HG03097 (cell line): ENCODE data around the gene MOGAT2.
"Not testable (repeated sequence)": the region's sequence is repeated elsewhere in the genome, so short reads cannot be mapped to it uniquely, and the experiment has no call there.

Experiments used
- ATAC-seq: cut with Tn5 transposase; IDR thresholded peaks from one replicate; pipeline ENCODE4 v1.9.1; 2021; ENCODE audit not compliant: unreplicated experiment, low FRiP score

Gene MOGAT2

DNA sequence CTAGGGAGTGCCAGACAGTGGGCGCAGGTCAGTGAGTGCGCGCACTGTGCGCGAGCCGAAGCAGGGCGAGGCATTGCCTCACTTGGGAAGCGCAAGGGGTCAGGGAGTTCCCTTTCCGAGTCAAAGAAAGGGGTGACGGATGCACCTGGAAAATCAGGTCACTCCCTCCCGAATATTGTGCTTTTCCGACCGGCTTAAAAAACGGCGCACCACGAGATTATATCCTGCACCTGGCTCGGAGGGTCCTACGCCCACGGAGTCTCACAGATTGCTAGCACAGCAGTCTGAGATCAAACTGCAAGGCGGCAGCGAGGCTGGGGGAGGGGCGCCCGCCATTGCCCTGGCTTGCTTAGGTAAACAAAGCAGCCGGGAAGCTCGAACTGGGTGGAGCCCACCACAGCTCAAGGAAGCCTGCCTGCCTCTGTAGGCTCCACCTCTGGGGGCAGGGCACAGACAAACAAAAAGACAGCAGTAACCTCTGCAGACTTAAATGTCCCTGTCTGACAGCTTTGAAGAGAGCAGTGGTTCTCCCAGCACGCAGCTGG is 31.2 kb downstream of the MOGAT2 start:
- not testable (repeated sequence) for ATAC-seq

DNA sequence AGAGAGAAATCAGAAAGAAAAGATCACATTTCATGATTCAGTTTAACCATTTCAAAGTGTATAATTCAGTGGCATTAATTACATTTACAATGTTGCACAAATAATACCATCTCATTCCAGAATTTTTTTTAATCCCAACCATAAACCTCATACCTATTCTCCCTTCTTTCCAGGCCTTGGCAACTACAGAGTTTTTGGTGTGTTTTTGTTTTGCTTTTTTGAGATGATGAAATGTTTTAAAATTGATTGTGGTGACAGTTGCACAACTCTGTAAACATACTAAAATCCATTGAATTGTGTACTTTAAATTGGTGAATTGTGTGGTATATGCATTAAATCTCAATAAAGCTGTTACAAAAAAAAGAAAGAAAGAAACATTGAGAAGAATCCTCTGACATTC is 37.3 kb downstream of the MOGAT2 start:
- not testable (repeated sequence) for ATAC-seq

DNA sequence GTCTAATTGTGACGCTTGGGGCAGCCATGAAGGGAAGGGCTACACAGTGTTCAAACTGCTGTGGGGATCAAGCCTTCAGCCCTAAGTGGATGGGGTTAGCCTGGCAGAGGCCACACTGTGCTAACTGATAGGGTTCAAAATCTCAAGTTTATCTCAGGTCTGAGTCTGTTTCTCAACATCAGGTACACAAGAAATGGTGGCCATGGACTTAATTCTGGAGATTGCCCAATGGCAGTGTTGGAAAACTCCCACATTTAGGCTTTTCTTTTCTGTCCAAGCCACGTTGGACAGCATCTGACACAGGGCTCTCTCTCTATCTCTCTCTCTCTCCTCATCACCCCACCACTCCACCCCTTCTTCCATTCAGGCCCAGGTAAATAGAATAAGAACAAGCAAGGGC is 40.0 kb downstream of the MOGAT2 start:
- no peak for ATAC-seq

DNA sequence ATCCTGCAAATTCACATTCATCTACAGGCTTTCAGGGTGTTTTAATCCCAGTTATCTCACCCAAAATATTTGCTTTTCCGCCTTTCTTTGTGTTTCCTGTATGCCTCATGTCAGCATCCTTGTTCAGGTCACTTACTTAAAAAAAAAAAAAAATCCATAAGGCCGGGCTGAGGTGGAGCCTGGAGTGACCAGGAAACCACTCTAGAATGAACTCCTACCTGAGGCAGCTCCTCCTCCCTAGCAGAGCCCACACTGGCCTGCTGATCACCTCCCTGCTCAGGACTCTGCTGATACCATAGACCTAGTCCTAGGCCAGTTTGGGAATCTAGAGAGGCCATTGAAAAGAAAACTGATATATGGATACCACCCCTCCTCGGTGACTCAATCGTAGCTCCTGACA is 42.2 kb downstream of the MOGAT2 start:
- ATAC-seq, result no peak

DNA sequence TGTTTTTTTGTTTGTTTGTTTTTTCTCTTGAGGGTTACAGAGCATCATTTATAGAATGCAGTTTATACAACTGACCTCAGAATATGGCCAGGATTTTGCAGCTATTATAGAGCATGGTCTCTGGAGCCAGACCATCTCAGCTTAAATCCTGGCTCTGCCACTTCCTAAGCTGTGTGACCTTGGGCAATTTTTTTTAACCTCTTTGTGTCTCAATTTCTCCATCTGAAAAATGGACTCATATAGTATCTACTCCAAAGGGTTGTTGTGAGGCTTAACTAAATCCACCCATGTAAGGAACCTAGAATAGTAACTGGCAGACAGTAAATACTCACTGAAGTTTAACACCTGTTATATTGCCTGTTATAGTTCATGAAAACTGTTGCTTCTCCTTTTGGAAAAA is 42.6 kb downstream of the MOGAT2 start:
- no peak for ATAC-seq

DNA sequence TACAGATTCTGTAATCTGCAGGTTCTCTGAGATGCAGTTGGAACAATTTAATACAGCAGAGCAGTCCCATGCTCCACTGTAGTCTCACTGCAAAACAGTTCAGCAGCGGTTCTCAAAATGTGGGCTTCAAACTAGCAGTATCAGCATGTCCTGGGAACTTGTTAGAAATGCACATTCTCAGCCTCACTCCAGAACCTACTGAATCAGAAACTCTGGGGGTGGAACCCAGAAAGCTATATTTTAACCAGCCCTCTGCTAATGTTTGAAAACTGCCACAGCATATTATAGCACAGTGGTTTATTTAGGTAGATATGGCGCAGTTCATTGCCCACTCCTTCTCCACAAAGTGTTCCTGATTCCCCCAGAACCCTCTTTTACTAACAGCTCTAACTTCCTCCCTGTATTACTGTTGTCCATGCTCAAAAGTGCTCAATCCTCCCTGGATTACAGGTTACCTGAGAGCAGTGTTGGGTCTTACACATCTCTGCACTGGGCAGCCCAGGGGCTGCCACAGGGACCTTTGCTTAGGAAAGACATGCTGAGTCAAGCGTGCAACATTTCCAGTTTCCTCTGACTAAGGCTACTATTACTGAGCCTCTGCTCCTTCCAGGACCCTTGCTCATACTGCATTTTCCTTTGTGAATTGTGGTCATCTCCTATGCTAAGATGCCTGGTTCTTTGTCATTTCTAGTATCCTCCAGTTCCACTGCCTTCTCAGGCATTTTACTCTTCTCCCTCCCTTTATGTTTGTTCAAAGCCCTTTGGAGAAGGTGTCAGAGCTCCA is 43.3 kb downstream of the MOGAT2 start:
- no peak for ATAC-seq

DNA sequence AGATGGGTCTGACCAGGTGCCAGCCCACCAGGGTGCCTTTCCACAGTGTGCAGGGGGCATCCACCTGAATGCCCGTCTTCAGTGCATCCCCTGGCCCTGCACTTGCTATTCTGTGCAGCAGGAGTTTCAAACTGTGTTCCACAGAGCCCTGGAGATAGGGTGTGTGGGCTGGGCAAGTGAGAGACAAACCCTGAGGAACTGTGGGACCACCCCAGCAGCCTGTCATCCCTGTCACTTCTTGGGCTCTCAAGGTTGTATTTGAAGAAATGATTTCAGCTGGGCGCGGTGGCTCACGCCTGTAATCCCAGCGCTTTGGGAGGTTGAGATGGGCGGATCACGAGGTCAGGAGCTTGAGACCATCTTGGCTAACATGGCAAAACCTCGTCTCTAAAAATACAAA is 44.5 kb downstream of the MOGAT2 start:
- no peak for ATAC-seq

DNA sequence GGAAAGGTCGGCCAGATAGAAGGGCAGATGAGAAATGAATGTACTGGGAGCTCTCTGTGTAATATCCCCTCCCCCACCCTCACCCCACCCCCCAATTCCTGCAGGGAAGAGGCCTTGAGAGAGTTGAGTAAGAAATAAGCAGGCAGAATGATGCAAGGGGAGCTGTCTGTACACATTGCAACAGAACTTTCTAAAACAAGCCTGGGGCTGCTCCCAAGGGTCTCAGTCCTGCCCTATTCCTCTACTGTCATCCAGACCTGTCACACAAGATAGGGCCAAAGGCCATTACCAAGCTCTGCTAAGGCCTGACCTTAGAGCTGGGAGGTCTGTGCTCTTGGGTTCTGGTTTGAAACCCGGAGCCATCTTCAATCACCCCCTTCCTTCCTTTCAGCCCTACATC is 45.2 kb downstream of the MOGAT2 start:
- no peak for ATAC-seq

DNA sequence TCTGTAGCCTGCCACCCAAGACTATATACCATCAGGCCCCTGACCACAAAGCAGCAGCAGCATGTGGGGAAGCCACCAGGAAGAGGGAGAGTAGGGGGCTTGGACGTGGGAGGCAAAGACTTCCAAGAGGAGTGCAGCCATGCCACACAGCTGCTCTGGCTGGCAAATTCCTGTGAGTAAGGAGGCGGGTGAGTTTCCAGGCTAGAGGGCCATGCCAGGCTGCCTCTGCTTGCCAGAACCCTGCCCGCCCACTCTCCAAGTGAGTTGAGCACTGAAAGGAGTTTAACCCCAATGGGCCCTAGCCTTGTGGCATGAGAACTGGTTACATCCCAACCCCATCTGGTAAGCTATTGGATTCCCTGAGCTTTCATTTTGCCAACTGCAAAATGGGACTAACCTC is 46.2 kb downstream of the MOGAT2 start:
- no peak for ATAC-seq

DNA sequence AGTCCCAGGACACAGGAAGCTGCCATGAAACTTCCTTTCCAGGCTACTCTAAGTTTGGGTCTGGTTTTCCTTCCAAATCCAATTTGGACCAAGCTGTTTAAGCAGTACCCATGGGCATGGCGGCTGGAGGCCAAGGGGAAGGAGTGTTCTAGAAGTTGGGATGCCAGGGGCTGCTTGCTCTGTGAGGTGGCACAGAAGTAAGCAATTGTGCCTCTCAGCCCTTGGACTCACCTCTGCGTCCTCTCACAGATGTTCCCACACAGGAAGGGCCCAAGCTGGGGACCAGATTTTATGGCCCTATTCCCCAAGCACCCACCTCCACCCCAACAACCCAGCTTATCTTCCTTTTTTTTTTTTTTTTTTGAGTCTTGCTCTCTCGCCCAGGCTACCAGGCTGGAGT is 47.5 kb downstream of the MOGAT2 start:
- no peak for ATAC-seq

DNA sequence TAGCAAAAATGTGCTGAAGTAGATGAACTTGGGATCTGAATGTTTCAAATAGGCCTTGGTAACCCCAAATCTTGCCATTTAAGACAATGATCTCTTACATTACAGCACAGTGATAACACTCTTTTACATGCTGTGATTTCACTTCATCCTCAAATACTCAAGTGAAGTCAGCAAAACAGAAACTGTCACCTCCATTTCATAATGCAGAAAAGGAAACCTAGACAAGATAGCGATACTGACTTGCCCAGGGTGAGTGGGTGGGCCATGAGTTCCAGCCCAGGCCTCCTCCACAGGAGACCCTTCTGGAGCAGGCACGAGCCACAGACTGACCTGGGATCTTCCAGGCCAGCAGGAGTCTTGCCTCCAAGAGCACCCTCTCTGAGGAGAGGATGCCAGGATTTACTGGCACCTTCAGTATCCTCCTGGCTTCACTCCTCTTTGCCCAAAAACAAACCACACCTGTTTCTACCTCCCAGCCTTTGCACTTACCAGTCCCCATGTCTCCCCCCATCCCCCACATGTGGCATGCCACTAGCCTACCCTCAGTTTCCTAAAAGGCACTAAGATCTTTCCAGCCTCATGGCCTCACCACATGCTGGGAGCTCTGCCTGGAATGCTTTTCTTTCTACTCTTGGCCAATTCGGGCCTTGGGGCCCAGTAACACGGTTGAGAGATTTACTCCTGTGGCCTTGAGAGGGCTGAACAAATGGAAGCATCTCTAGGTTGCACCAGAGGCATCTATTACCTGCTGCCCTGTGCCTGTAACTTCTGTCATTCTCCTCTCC is 49.0 kb downstream of the MOGAT2 start:
- ATAC-seq, result no peak

DNA sequence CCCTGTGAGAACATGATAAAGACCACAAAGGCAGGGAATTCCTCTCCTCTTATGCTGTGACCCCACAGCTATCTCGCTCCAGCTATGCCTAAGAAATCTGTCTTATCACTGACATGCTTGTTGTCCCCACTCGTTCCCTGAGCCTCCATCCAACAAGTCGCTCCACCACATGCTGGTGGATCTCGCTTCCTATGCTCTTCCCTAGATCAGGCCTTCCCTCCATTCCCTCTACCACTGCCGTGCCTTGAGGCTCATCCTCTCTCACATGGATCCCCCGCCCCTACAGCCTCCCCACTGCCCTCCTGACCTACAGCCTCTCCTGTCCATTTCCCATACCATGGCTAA is 49.6 kb downstream of the MOGAT2 start:
- ATAC-seq, result no peak

DNA sequence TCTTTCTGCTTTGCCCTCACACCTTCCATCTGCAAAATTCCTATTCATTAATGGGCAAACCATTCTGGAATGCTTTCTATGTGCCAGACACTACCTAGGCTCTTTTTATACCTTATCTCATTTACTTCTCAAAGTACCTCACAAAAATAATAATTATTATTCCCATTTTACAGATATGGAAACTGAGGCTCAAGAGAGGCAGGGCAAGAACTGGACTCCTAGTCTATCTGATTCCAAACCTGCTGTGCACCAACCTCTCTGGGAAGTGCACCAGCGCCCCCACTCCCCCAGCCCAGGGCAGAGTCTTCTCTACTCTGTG is 50.1 kb downstream of the MOGAT2 start:
- no peak for ATAC-seq

DNA sequence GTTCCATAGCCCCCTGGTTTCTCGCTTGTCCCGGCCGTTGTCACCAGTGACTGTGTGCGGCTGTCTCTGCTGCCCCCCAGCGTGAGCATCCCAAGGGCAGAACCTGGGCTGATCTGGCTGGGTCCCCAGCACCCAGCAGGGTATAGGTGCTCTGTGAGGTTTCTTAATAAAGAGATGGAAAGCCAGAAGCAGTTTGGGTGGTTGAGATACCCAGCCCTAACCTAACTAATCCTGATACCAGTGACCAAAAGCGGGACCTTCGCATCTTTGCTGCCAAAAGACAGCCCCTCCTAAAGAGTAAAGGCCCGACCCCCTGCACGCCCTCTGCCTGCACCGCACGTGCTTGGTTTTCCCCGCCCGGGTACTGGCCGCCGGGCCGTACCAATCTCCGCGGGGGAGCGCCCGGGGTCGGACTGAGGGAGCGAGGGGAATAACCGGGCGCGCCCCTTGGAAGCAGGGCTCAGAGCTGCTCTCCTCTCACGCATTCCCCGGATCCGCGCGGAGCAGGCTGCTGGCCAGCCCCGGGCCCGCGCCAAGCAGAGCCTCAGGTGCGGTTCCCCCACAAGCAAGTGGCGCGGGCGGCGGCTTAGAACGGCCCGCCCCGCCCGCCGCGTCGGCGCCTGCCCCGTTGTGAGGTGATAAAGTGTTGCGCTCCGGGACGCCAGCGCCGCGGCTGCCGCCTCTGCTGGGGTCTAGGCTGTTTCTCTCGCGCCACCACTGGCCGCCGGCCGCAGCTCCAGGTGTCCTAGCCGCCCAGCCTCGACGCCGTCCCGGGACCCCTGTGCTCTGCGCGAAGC is 50.7 kb downstream of the MOGAT2 start, which contains the start of gene DGAT2:
Gene DGAT2 (plus strand): TSS at position 667 of the 797 bp plus-strand sequence. CDS start 214 bp downstream, outside the sequence.
- ATAC-seq, result peak; percentile 59

DNA sequence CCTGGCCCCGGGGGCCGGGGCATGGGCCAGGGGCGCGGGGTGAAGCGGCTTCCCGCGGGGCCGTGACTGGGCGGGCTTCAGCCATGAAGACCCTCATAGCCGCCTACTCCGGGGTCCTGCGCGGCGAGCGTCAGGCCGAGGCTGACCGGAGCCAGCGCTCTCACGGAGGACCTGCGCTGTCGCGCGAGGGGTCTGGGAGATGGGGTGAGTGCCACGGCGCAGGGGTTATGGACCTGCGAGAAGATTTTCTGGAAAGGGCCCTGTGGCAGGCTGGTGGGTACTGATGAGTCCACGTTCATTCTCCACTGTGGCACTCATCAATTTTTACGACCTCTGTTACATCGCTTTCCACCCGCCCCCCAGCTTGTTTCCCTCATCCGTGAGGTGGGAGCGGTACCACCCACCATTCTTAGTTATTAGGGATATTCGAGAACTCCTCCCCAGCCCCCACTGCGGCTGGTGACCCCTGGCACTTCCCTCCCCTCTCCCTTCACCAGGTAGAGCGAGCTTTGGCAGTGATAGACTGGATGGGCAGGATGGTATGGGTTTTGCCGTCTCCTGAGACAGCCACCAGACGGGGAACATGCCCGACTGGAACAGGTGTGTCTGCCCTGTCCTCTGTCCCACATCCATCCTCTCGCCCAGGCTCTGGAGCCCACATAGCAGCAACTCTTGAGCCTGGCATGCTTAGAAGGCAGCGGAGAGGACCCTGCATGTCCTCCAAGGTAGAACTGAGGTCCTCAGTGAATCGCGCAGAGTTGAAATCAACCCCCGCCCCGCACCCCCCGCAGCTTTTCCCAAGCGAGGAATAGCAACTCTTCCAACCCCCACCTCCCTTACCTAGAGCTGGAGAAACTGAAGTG is 51.5 kb downstream of the MOGAT2 start:
- no peak for ATAC-seq

DNA sequence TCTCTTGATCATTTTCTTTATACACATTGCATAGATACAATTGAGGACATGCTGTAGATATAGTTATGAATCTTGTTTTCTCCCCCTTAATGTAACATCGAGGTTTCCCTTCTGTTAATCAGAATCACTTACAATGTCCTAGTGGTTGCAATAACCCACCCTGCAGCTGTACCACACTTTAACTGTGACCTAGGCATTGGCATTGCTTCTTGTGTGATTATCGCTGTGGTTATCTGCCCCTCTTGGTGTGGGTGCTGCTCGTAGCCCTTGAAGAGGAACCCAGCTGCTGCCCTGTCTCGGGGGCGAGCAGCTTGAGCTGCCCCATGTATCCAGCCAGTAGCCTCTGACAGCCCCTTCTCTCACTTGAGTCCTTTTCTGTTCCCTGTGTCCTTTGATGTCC is 52.5 kb downstream of the MOGAT2 start:
- ATAC-seq, result no peak

DNA sequence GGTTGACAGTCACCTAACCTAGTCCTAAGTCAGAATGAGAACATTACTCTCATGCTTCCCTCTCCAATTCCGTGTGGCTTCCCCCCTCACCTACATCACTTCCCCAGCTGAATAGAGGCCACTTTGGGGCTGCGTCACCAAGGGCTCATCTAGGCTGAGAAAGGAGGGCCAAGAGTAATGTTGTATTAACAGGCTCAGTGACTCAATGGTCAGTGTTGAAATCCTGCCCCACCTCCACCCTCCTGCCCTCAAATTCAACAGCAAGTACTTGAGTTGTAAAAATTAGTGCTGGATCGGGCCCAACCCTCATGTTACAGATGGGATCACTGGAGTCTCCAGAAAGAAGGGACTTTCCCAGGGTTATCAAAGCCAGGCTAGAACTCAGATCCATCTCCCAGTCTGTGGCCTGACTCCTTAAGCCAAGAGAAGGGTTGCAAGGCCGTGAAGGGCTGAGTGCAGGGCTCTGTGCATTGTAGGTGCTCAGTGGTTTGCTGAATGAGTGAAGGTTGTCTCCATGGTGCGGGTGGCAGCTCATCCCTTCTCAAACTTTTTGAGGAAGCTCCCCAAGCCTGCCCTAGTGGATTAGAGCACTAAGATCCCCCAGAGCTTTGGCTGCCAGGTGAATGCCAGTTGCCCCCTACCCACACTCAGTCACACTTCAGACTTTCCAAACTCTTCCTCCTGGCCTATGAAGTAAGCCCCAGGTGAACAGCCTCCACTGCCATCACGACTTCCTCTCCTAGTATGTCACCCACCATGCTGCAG is 54.2 kb downstream of the MOGAT2 start:
- ATAC-seq, result no peak

DNA sequence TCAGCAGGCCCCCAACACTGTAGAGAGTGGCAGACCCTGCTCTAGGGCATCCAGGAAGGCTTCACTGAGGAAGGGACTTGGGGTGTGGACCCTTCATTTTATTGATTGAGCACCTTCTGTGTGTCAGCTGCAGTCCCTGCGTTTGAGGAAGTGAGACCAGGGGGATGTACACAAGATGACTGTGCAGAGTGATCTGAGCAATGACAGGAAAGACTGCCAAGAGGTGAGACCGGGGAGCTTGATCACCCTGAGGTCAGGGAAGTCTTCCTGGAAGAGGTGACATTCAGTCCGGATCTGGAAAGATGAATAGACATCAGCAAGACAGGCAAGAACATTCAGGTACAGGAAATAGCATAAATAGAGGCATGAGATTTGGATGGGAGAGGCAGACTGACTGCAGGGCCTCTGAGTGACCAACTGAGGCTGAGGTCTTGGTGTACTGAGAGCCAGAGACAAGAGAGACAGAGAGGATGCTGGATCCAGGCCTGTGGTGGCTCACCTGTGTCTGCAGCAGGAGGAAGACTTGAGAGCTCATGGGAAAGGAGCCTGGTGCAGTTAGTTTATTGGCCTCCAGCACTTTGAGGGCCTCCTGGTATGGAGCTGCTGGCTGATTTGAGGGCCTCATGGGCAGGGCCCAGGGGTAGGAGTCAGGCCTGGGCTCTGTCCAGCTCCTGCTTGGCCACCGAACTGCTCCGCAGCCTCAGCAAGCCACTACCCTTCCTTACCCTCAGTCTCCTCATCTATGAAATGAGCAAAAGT is 56.1 kb downstream of the MOGAT2 start:
- ATAC-seq, result peak; percentile 74

DNA sequence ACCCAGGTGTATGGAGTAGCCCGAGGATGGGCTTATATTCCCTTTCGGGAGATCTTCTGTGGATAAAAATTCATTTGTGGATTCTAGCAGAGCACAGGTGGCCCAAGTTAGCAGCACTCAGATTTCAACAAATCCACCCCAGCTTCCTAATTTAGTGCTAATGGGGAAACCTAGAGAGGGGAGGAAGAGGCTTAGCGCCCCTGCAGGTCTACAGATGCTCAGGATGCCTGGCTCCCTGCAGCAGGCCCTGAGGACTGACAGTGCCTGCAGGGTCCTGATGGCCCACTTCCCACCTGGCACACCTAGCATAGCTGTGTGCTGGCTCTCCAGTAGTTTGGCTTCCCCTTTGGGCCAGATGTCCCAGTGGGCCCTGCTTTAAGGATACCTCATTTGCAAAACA is 57.4 kb downstream of the MOGAT2 start:
- no peak for ATAC-seq
